GM21723 (cell line): ENCODE results near the gene GPR137B.
"Not testable (repeated sequence)": the region's sequence is repeated elsewhere in the genome, so short reads cannot be mapped to it uniquely, and the experiment has no call there.

ENCODE experiments used
- ATAC-seq: cut with Tn5 transposase; IDR thresholded peaks from one replicate; pipeline ENCODE4 v1.9.1; 2021; ENCODE audit warnings: mild to moderate bottlenecking, moderate library complexity; ENCODE audit not compliant: unreplicated experiment

The GPR137B gene

DNA sequence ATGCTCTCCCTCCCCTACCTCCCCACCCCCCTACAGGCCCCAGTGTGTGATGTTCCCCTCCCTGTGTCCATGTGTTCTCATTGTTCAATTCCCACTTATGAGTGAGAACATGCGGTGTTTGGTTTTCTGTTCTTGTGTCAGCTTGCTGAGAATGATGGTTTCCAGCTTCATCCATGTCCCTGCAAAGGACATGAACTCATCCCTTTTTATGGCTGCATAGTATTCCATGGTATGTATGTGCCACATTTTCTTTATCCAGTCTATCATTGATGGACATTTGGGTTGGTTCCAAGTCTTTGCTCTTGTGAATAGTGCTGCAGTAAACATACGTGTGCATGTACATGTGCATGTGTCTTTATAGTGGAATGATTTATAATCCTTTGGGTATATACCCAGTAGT lies 44.1 kb downstream of the GPR137B start:
- not testable (repeated sequence) for ATAC-seq

DNA sequence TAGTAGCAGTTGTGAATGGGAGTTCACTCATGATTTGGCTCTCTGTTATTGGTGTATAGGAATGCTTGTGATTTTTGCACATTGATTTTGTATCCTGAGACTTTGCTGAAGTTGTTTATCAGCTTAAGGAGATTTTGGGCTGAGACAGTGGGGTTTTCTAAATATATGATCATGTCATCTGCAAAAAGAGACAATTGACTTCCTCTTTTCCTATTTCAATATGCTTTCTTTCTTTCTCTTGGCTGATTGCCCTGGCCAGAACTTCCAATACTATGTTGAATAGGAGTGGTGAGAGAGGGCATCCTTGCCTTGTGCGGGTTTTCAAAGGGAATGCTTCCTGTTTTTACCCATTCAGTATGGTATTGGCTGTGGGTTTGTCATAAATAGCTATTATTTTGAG lies 45.7 kb downstream of the GPR137B start:
- not testable (repeated sequence) for ATAC-seq

DNA sequence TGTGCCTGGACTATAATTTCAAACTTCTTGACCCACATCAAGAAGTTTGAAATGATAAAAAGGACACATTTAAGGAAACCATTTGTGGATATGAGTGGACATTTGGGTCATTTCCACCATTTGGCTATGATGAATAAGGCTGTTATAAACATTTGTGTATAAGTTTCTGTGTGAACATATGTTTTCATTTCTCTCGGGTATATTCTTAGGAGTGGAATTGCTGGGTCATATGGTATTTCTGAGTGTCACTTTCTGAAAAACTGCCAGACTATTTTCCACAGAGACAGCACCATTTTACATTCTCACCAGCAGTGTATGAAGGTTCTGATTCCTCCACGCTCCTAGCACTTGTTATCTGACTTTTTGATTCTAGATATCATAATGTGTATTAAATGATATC lies 50.8 kb downstream of the GPR137B start:
- no peak for ATAC-seq

DNA sequence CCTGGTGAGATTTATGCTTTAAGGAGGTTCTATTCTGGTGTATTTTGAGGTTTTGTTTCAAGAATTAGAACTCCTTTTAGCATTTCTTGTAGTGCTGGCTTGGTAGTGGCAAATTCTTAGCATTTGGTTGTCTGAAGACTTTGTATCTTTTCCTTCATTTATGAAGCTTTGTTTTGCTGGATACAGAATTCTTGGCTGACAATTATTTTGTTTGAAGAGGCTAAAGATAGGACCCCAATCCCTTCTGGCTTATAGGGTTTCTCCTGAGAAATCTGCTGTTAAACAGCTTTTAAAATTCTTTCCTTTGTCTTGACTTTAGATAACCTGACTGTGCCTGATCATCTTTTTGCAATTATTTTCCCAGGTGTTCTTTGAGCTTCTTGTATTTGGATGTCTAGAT lies 58.6 kb downstream of the GPR137B start:
- ATAC-seq = no peak

DNA sequence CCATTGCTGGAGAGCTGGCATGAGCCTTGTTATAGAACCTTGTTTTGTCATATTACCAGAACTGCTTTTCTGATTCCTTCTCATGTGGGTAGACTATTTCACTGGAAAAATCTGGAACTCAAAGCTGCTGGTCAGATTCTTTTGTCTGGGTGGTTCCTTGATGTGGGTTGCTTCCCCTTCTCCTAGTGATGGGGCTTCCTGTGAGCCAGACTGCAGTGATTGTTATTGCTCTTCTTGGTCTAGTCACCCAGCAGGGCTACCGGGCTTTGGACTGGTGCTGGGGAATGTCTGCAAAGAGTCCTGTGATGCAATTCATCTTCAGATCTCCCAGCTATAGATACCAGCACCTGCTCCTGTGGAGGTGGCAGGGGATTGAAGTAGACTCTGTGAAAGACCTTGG lies 59.4 kb downstream of the GPR137B start:
- no peak for ATAC-seq

DNA sequence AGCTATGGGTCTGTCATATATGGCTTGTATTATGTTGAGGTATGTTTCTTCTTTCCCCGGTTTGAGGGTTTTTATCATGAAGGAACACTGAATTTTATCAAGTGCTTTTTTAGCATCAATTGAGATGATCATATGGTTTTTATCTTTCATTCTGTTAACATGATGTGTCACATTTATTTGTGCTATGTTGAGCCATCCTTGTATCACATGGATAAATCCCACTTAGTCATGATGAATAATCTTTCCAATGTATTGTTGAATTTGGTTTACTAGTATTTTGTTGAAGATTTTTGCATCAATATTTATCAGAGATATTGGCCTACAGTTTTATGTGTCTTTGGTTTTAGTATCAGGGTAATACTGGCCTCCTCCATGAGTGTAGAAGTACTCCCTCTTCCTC lies 61.7 kb downstream of the GPR137B start:
- no peak for ATAC-seq

DNA sequence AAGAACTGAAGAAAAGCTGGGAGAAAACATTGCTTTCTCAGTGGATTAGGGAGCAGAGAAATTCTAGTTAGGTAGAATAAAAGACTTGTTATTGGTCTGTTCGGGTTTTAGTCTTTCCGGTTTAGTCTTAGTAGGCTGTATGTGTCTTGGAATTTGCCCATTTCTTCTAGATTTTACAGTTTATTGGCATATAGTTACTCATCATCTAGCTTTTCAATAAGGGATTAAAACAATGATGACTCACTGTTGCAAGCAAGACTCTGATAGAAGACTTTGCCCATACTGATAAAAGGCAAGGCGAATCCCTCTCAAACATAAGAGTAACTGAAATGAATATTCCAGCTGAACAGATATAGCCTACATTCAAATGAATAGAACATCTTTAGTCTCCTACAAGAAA lies 62.3 kb downstream of the GPR137B start:
- no peak for ATAC-seq

DNA sequence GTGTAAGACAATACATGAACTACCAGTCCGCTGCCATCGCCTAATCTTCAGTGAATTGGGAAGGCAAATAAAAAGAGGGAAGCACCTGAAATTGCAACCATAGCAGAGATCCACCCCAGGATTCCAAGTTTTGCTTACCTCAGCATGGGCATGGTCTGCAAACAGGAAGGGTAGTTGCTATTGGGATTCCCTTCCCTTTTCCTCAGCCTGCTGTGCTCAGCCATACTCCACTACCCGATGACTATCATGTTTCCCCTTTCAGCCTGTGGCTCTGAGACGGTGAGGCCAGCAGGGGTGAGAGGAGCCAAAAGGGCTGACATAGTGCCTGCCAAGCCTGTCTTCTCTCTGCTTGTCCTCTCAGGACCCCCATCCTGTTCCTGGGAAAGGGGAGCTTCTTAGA lies 64.2 kb downstream of the GPR137B start:
- ATAC-seq = no peak

DNA sequence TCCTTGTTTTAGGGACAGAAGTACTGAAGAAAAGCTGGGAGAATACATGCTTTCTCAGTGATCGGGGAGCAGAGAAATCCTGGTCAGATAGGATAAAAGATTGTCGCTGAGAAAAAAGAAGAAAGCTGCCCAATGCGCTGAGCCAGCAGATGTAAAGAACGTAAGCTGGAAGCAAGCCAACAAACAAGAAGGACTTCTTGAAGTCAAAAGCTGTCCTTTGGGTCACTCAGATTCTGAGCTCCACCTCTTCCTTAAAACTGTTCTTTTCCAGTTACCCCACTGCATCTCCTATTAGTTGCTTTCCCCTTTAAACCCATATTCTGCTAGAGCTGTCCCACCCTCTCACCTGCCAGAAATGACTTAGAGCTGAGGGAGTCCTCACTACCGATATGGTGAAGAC lies 64.8 kb downstream of the GPR137B start:
- ATAC-seq = no peak

DNA sequence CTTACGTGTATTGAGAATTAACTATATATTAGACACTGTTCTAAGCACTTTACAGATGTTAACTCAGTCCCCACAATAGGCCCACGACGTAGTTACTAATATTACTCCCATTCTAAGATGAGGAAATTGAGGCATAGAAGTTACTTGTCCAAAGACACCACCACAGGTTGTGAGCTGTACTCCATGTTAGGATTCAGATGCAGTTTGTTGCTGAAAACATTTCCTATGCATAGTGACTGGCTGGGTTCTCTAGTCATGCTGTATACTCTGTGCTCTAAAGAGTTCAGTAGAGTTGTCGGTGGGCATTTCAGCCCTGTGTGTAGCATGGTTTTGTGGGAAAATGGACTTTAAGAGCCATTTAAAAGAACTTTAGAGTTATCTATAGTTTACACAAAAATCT lies 65.2 kb downstream of the GPR137B start:
- no peak for ATAC-seq

DNA sequence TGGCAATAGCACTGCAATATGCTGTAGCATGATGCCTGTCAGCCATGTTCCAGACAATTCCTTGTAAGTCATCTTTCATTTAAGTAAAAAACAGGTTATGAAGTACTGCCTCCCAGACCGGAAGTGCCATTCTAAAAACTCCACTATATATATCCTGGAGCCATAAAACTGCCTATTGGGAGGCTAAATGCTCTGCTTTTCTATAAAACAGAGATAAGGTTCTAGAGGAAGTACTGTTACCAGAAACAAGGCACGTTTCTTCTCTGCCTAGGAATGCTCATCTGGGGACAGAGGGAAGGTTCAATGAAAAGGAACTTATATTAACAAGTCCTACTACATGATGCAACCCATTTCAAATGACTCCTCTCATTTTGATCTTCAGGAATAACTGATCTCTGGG lies 66.8 kb downstream of the GPR137B start:
- ATAC-seq = no peak

DNA sequence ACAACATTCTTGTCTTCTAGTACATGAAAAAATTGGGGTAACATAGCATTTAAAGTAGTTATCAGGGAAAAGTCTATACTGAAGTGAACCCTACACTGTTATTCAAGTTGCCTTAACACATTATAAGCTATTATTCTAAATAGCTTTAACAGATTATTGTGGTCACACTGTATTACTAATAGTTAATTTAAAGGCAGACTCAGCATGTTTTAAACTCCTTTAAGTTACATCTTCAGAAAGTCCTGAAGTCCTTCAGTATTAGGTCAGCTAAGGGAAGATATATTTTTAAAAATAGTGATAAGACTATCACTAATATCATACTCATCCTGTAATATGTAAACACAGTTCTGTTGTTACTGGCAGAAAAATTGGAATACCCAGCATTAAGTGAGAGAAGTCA lies 67.4 kb downstream of the GPR137B start:
- no peak for ATAC-seq

DNA sequence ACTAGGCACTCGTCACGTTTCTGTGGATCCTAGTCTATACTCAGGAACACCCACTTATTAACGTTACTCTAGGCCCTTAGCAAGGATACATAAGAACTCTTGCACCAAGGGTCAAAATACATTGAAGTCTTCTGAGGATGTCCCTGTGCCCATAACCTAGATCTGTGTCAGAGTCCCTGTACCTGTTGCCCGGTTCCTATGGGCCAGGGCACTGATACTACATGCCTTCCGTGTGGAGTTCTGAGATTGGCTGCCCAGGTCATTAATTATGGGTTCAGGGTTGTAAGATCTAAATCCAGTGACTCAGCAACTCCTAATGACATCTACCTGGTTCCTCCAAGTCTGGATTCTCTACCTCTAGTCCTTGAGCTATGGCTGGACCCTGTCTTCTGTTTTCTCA lies 69.5 kb downstream of the GPR137B start:
- no peak for ATAC-seq

DNA sequence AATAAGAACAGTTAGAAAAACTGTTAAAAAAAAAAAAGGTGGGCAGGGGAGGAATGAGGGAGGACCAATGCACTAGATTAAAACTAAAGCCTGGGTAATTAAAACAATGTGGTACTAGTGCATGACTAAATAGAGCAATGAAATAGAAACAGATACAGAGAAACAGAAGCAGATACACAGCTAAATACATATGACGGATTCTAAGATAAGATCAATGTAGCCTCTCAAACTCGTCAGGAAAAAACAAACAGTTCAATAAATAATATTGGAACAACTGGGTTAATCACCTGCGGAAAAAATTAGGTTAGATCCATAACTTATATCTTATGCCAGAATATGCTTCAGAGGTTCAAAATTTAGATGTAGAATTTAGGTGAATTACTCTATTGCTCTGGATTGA lies 71.2 kb downstream of the GPR137B start:
- no peak for ATAC-seq

DNA sequence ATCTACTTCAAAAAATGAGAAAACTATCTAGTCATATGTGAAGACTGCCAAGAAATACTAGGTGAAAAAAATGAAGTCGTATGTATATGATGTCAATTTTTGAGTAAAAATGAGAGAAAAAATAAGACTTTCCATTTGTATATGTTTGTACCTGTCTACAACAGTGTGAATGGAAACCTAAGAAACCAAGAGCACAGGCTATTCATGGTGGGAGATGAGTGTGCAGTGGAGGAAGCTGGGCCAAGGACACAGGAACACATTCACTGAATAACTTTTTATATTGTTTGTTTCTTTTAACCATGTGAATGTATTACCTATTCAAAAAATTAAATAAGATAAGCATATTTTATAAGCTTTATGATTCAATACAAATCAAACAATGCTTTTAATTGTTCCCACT lies 72.4 kb downstream of the GPR137B start:
- ATAC-seq = no peak

DNA sequence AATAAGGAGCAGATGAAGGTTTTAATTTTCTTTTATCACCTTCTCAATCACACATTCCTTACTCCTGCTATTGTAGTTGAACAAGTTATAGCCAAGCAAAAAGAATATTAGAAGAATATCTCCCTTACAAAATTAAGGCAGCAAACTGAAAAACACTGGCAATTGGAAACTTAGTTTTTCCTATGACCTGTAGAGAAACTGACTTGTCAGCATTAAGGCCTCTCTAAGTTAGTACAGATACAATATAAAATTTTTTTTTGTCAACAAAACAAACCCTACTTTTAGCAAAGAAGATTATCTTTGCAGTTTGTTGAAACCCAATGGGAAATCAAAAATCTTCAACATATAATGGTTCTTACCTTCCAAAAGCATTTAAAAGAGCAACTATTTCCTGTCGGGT lies 78.1 kb downstream of the GPR137B start:
- no peak for ATAC-seq

DNA sequence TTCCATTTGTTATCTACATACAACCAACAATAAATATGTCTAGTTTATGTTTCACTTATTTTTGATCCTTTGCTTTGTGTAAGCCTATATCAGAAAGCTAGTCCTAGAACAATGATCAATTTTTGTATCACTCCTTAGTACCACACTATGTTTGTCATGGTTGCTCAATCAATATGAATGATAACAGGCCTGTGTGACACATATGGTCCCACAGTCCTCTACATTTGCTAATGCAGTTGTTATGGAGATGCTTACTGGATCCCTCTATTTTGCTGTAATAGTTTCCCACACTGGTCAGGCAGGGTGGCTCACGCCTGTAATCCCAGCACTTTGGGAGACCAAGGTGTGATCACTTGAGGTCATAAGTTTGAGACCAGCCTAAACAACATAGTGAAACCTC lies 80.3 kb downstream of the GPR137B start:
- ATAC-seq = no peak

DNA sequence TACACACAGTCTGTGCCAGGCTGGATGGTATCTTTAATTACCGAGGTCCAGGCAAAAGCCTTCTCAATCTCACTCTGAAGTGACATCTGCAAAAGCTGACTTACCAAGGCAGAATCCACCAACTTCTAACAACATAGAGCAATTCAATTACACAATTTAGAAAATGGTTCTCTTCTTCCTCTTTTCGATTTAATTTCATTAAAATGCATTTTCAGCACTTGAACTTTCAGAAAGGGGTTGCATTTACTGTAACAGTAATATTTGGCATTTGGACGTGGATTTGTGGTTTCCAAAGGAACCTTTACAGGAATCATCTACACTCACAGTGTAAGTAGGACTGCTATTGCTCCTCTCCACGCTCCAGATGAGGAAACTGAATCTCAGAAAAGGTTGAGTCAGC lies 86.1 kb downstream of the GPR137B start:
- ATAC-seq = no peak

DNA sequence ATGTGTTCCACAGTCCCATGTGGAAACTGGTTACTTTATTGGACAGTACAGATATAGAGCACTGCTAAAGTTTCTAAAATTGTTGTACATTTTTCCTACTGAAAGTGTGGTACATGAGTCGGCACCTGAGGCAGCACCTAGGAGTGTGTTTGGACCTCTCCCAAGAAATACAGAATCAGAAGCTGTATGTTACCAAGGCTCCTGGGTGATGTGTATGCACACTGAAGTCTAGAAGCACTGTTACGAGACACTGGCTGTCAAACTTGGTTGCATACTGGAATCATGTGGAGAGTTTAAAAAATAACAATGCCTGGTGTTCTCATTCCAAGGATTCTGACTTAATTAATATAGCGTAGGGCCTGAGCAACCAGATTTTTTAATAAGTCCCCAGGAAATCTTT lies 92.8 kb downstream of the GPR137B start:
- no peak for ATAC-seq

DNA sequence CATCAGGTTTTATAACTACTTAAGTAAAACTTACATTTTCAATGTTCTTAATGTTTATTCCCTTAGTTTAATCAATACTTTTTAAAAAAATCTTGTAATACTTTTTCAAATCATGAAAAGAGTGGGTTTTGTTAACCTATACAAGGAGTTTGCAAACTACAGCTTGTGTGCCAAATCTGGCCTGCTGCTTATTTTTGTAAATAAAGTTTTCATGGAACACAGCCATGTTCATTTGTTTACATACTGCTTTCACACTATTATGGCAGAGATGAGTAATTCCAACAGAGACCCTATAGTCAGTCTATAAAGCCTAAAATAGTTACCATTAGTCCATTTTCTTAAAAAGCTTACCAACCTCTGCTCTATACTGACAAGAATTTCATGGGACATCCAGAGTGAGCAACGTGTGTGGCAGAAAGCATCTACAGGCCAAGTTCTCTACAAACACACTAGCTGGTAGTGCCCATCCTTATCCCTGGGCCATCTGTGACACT lies 96.8 kb downstream of the GPR137B start:
- ATAC-seq = no peak

DNA sequence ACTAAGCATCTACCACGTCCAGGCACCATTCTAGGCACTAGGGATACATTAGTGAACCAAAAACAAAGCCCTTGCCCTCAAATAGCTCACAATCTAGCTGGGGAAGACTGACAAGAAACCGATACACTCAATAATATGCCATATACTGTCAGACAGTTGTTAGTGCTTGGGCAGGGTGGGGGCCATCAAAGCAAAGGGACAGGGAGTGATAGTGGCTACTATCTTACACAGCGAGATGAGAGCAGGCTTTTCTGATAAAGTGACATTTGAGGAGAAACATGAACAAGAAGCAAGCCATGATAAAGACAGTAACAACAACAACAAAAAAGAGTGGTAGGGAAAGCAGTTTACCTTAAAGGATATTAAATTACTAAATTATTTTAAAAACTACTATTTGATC lies 98.3 kb downstream of the GPR137B start:
- no peak for ATAC-seq

DNA sequence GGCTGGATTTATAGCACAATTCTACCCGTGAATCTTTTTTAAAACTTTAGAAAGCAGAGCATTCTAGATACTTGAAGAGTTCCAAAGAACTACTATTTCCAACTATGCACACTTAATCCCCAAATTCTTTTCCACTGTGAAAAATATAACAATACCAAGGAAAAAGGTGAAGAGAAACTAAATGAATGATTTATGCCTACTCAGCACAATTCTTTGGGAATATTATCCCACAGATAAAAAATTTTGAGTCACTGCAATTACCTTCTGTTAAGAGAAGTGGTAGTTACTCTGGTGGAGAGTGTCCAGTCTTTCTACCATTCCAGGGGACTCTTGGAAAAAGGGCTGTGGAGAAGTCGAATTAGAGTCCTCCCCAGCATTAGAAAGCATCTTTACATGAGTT lies 100.2 kb downstream of the GPR137B start:
- no peak for ATAC-seq

DNA sequence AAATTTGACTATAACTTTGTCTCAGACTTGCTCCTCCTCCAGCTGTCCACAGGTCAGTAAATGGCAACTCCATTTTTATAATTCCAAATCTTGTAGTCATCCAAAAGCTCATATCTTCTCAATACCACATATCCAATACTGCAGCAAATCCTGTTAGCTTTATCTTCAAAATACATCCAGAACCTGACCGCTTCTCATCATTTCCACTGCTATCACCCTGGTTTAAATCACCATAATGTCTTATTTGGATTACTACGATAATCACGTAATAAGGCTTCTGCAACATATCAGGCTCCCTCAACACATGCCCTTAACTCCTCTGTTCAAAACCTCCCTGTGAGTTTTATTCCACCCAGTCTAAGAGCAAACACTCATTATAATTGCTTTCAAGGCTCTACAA lies 104.9 kb downstream of the GPR137B start:
- ATAC-seq = no peak

DNA sequence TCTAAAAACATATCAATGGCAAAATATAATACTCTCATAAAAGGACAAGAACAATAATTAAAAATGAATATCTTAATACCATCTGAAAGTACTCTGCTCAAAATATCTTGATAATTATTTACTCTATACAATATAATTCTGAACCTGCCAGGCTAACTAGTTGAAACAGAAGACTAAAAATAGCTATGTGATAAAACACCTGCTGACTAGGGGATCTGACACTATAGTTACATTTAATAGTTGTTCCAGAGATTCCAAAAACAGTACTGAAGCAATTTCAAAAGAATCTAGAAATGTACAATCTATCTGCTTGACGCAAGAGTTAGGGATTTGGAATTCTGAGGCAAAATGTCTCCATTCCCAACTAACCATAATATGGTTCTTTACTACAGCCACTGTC lies 109.2 kb downstream of the GPR137B start:
- ATAC-seq = no peak
